DMS53 (cell line): ENCODE data around the gene SLC30A7.

Source experiments
- DNase-seq: peaks from one replicate; lab custom pipeline; 2025; lab: John Stamatoyannopoulos, UW

The SLC30A7 gene

DNA sequence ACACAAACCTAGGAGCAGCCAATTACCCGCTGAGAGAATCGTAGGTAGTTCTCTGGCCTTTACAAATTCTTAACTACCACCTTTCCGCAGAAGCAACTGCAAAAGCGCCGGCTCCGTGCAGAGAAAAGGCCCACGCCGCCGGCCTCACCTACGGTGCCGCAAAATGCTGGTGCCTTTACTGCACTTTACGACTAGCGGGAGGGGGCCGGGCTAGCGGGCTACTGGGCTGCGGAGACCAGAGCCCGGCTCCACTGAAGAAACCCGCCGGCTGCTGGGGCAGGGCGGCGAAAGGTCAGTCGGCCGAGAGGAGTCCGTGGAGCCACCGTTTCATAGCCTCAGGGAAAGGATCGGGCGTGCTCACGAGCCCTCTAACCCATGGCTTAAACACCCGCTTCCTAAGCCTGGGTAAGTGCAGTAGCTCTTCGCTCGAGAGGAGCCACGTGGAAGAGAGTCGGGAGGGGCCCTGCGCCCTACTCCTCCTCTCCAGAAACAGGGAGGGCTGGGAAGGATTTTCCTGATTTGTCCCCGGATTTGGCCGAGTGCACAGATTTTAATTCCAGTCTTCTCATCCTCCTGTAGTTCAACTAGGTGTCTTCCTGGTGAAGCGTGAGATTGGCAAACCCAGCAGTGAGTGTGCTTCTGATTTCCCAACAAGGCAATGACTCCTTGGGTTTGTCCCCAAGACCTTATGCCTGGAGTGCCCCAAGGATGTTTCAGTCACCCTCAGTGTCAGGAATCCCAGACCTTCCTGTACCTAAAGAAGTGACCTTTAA, 130.0 kb downstream of the SLC30A7 start, which contains the start of gene DPH5:
Gene DPH5 (minus strand): TSS at position 128 of the 773 bp plus-strand sequence. CDS start 341 bp downstream, outside the sequence.
- peak; percentile 99 for DNase-seq

GRCh38 chr1:101026430-101026788, 130.5 kb downstream of the SLC30A7 start:
- DNase-seq: no peak

- DNase-seq: no peak
Observed at GRCh38 chr1:101027194-101027772, 131.4 kb downstream of the SLC30A7 start.

DNA sequence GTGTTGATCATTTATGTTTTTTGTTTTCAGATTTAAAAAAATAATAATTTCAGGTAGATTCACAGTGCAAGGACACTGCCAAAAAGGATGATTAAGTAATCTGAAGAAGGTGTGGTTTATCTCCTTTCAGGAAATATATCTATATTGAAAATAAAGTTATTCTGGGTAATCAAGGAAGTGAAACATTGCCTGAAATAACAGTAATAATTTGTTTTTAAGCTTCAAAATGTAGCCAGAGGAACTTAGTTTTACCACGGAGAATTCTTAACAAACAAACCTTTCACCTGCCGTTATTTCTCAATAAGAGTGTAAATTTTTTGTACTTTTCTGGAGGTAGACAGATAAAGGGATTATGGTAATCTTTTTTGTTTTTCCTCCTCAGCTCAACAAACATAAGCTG, 132.6 kb downstream of the SLC30A7 start:
- DNase-seq: no peak

DNA sequence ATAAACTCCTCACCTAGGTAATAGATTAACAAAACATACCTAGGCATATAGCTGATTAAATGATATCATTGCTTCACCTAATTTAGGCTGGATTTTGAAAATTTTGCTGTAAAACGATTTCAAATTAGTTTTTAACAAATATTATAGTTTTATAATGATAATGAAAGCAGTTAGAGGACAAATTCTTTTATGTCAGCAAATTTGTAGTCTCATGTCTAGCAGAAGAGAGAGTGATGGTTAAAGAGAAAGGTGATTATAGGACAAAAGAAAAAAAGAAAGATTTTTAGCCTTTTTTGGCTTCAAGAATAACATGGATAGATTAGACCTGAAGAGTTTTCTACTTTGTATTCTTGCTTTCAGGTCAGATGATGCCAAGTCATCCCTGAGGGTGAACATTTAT, 133.3 kb downstream of the SLC30A7 start:
- no peak for DNase-seq

DNA sequence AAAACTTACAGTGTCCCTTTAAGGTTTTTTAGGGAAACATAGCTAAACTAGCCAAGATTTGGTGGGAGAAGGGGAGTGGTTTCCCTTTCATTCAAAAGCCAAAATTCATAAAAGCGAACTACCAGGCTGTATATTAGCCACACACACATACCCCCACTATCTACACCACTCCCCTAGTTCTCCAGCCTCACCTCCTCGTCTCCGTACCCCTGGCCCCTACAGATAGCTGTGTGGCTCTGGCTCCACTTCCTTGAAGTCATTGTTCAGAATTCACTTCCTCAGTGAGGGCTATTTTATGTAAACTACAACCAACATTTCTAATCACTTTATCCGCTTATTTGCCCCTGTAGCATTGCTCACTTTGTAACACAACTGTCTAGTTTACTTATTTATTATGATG, 135.0 kb downstream of the SLC30A7 start:
- no peak for DNase-seq
